Measurements from ENCODE around the gene ARHGAP19.

The ARHGAP19 gene

DNA sequence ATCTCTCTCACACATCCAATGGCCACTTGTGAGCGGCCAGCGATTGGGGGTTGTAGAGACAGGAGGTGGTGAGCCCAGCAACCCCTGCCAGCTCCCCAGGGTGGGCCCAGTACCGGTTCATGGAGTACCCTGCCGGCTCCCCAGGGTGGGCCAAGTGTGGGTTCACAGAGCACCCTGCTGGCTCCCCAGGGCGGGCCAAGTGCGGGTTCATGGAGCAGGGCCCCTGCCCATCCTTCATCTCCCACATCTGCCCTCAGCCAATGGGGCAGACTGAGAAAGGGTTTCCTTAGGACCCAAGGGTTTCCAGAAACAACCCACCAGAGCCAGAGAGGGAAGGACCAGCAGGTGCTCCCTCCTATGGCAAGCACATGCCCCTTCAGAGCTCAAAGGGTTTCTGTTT is 85.3 kb downstream of the ARHGAP19 start:
- ATAC-seq = peak; percentile 40
- H3K27ac Mint-ChIP-seq = no peak overlapping the region
- no peak overlapping the region for H3K4me3 Mint-ChIP-seq
- H3K4me1 Mint-ChIP-seq = no peaks in the 10 kb centered on the region
- no peaks in the 10 kb centered on the region for H3K9me3 Mint-ChIP-seq
- no peak for DNase-seq
- peaks cover 6% of the 10 kb centered on the region for H3K27me3 Mint-ChIP-seq

DNA sequence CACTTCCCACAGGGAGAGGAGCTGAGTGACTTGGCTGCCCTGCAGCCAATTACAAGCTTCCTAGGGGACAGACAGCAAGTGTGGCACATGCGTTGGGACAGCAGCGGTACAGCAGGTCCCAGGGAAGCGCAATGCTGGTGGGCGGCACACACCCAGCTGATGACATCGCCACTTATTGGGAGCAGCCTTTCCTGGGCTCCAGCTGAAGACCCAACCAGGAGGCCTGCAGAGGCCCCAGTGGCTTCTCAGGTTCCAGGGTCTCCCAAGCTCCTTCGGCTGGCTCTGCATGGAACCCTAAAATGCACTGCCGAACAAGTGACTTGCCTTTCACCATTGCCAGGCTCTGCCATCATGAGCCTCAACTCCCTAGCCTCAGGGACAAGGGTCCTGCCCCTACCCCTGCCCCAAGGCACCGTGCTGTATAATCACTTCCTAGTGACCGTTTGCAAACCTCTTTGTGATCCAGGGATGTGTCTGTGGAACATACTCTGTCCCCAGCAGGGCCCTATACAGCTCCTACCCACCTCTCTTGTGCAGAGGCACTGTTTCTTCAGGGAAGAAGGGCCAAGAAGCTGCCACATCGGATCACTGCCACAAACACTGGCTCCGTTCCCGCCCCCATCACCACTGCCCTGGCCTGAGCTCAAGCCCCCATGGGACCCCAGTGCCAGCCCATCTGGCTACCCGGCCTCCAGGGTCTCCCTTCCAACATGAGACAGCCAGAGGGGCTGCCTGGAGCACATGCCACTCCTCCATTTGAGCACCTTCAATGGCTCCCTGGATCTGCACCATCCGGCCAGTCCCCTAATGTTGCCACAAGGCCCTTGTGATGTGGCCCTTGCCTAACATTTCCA is 87.4 kb downstream of the ARHGAP19 start:
- ATAC-seq (no peak), DNase-seq (no peak)
- no peaks in the 10 kb centered on the region for H3K4me1 Mint-ChIP-seq
- H3K4me3 Mint-ChIP-seq = no peak overlapping the region
- H3K27ac Mint-ChIP-seq = no peak overlapping the region
- H3K27me3 Mint-ChIP-seq = peaks cover 6% of the 10 kb centered on the region
- no peaks in the 10 kb centered on the region for H3K9me3 Mint-ChIP-seq

DNA sequence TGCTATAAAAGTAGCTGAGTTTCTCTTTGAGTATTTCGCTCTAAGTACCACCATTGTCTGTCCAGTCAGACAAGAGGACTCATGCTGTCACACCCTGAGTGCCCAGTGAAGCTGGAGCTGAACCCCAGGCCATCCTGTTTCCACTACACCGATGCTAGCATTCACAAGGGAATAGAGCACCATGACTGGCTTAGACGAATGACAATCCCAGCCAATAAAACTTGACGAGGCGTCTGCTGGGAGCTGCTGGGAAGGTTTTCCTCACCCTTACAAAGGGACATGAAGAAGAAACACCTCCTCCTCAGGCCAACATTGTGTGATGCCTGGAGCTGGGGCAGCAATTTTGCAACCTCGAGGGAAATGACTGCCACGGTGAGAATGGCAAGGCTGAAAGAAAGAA is 89.2 kb downstream of the ARHGAP19 start:
- H3K27me3 Mint-ChIP-seq = peaks cover 14% of the 10 kb centered on the region
- DNase-seq = no peak
- H3K4me3 Mint-ChIP-seq = no peak overlapping the region
- H3K27ac Mint-ChIP-seq = no peak overlapping the region
- no peaks in the 10 kb centered on the region for H3K9me3 Mint-ChIP-seq
- no peak for ATAC-seq
- peaks cover 6% of the 10 kb centered on the region for H3K4me1 Mint-ChIP-seq

DNA sequence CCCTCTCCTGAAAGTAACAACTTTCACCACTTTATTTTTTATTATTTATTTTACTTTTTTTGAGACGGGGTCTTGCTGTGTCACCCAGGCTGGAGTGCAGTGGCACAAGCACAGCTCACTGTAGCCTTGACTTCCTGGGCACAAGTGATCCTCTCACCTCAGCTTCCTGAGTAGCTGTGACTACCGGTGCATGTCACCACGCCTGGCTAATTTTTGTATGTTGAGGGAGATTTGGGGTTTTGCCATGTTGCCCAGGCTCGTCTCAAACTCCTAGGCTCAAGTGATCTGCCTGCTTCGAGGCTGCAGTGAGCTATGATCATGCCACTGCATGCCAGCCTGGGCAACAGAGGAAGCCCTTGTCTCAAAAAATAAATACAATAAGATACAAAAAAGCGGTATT is 91.8 kb downstream of the ARHGAP19 start:
- Mint-ChIP-seq H3K9me3 (no peaks in the 10 kb centered on the region), H3K27ac (no peak overlapping the region), H3K4me1 (peaks cover 22% of the 10 kb centered on the region), H3K27me3 (peaks cover 19% of the 10 kb centered on the region), H3K4me3 (no peak overlapping the region)
- DNase-seq (no peak), ATAC-seq (no peak)

DNA sequence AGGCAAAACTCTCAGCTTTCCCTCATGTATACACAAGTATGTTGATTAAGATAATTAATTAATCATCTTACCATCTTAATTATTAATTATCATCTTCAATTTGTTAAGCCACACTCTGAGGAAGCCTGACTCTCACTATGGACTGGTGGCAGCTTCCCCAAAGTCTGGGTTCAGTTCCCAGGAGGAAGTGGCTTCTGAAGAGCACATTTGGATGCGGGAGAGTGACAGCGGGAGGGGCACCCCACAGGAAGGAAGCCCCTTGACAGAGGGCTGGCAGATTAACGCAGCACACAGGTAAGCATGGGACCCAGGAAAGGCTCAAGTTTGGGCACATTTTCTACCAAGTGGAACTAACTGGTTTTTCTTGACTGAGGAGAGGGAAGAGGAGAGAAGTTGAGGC is 93.3 kb downstream of the ARHGAP19 start:
- Mint-ChIP-seq H3K27ac (no peak overlapping the region), H3K27me3 (peaks cover 28% of the 10 kb centered on the region), H3K4me1 (peaks cover 25% of the 10 kb centered on the region), H3K9me3 (no peaks in the 10 kb centered on the region), H3K4me3 (no peak overlapping the region)
- no peak for DNase-seq
- ATAC-seq = no peak

DNA sequence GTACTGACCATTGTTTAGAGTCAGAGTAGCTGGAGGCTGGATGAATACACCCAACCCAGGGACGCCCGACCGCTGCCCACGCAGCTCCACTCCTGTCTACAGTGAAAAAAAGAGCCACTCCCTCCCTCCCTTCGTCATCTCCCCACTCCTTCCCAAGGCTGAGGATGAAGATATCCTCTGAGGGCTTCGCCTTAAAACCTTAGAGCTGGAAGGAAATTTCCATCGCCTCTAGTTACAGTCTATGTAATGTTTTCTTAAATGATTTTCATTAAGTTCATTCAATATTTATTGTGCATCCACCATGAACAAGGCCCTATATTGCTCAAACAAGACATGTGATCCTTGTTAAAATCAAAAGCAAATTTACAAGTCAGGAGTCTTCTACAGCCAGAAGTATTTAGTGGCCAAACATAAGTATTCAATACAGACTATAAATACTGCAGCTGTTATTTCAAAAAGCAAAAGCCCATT is 95.4 kb downstream of the ARHGAP19 start:
- DNase-seq (no peak), ATAC-seq (no peak)
- H3K9me3 Mint-ChIP-seq = no peaks in the 10 kb centered on the region
- H3K4me3 Mint-ChIP-seq = no peak overlapping the region
- H3K4me1 Mint-ChIP-seq = peaks cover 25% of the 10 kb centered on the region
- H3K27ac Mint-ChIP-seq = no peak overlapping the region
- H3K27me3 Mint-ChIP-seq = peaks cover 37% of the 10 kb centered on the region

DNA sequence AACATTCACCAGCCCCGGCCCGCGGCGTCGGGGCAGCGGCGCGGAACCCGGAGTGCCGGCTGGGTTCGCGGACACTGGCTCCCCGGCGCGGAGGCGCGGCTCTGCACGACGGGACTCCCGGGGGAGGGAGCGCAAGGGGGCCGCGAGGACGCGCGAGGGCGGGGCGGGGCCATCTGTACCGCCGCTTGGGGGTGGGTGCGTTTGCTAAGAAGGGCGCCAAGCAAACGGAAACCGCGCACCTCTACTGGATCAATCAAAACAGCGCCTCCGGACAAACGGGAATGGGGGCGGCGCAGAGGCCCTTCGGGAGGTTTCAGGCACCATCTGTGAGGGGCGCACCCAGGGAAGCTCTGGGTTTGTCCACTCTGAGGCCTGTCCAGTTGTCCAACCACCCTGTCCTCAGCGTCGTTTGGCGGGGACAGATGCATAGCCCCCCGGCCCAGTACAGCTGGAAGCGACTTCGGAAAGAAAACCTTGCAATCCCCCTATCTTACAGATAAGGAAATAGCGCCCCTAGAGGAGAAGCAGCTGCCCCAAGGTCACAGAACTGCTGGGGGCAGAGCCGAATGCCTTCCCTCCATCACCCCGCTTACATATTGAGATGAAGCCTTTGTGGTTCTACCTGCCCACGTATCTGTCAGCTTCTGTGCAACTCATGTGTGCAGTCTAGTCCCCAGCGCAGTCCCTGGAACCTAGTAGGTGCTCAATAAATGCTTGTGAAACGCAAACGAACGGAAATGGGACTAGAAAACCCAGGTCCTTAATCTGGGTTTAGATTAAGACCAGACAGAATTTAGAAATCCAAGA is 96.0 kb downstream of the ARHGAP19 start:
- peak; percentile 67 to 70 for DNase-seq
- H3K4me1 Mint-ChIP-seq = peaks cover 25% of the 10 kb centered on the region
- peak; percentile 96 for ATAC-seq

DNA sequence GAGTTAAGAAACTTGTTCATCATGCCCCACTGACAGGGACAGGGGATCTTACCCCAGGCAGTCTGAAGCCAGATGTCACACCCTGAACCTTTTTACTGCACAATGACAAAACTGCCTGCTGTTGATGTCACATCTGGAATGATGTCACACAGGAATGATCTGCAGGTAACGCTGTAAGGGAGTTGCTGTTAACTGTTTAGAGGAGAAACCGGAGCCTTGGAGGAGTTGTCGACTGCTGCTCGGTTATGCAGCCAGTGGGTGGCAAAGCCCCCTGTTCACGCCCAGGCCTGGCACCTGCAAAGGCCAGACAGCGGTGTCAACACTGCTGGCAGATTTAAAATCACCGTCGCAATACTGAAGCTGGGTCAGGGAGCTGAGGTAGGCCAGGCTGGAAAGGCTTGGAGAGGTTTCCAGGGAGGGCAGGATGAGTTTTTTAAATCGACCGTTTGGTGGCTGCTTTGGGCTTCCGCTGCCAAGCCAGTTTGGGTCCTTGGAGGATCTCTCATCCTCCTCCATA is 96.7 kb downstream of the ARHGAP19 start:
- H3K4me3 Mint-ChIP-seq = peak overlapping the region; percentile 74 to 81
- H3K27me3 Mint-ChIP-seq = peaks cover 44% of the 10 kb centered on the region
- DNase-seq = no peak
- peaks cover 25% of the 10 kb centered on the region for H3K4me1 Mint-ChIP-seq
- no peaks in the 10 kb centered on the region for H3K9me3 Mint-ChIP-seq
- H3K27ac Mint-ChIP-seq = no peak overlapping the region
- ATAC-seq = no peak

More for the DNA sequence above, 96.0 kb downstream of the ARHGAP19 start:
- Mint-ChIP-seq H3K27me3 (peaks cover 39% of the 10 kb centered on the region), H3K27ac (no peak overlapping the region), H3K4me3 (peak overlapping the region; percentile 74 to 81), H3K9me3 (no peaks in the 10 kb centered on the region)

DNA sequence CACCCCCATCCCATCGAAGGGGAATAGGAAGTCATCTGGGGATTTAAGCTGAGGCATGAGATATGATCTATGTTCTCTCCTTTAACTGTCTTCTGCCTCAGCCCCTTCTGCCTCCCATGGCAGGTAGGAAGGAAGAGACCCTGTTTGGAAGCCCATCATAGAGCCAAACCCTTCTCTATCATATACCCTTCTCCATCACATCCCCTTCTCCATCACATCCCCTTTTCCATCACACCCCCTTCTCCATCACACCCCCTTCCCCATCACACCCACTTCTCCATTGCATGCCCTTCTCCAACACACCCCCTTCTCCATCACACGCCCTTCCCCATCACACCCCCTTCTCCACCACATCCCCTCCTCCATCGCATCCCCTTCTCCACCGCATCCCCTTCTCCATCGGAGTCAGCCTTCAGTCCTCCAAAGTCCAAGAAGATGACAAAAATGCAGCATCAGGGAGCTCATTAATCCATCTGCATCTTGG is 99.4 kb downstream of the ARHGAP19 start:
- H3K9me3 Mint-ChIP-seq = no peaks in the 10 kb centered on the region
- peaks cover 18% of the 10 kb centered on the region for H3K4me1 Mint-ChIP-seq
- H3K4me3 Mint-ChIP-seq = no peak overlapping the region
- no peak overlapping the region for H3K27ac Mint-ChIP-seq
- DNase-seq = no peak
- H3K27me3 Mint-ChIP-seq = peaks cover 48% of the 10 kb centered on the region
- no peak for ATAC-seq

DNA sequence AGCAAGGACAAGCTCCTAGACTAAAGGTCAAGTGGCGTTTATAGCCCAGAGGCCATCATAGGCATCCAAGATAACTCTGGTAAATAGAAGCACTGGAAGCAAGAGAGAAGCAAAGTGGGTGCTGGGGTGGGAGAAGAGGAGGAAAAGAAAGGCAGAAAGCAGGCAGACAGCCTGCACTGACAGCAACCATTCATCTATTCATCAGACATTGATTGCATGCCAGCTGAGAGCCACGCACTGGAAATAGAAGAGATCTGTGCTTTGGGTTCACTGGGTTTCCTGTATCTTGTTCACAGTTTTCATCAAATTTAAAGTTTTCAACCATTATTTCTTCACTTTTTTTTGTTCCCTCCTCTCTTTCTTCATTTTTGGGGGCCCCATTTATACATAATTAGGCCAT is 102.0 kb downstream of the ARHGAP19 start:
- Mint-ChIP-seq H3K9me3 (no peaks in the 10 kb centered on the region), H3K4me3 (no peak overlapping the region), H3K27me3 (peaks cover 42% of the 10 kb centered on the region), H3K27ac (no peak overlapping the region), H3K4me1 (peaks cover 11% of the 10 kb centered on the region)
- DNase-seq (no peak), ATAC-seq (no peak)

DNA sequence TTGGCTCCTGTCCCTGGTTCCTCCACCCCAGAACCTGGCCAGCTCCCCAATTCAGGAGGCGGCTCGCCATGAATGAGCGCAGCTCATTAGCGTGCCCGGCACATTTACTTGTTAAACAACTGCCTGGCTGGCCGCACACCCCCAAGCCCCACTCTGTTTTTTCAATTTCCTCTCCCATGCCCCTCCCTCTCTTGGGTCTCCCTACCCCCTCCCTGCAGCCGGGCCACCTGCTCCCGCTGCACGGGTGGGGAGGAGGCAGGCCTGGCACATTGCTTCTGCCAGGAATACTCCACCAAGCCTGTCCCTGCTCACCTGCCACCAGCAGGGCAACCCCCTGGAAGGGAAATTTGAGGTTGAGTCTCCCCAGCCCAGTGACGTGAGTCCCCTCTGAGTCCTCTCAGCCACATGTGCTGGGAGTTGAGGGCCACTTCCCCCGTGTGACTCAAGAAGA is 104.2 kb downstream of the ARHGAP19 start:
- H3K4me1 Mint-ChIP-seq = peaks cover 17% of the 10 kb centered on the region
- H3K4me3 Mint-ChIP-seq = no peak overlapping the region
- ATAC-seq = no peak
- H3K27me3 Mint-ChIP-seq = peaks cover 31% of the 10 kb centered on the region
- H3K9me3 Mint-ChIP-seq = no peaks in the 10 kb centered on the region
- H3K27ac Mint-ChIP-seq = no peak overlapping the region
- no peak for DNase-seq

DNA sequence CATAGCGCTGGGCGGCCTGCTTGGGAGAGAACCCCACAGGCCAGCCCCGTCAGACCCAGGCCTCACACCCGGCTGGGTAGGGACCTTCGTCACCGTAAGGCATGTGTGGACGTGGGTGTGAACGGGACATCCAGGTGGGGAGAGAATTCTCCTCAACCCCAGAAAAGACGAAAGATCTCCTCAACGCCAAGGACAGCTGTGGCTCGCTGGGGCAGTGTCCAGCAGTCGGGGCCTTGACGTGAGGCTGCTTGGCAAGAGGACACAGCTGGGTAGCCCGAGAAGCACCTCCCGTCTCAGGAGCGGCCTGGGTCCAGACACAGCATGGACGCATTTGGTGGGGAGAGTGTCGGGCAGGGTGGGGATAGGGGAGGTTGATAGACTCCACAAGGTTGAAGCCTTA is 105.5 kb downstream of the ARHGAP19 start:
- Mint-ChIP-seq H3K4me3 (no peak overlapping the region), H3K27me3 (peaks cover 17% of the 10 kb centered on the region), H3K9me3 (no peaks in the 10 kb centered on the region), H3K27ac (no peak overlapping the region), H3K4me1 (peaks cover 17% of the 10 kb centered on the region)
- ATAC-seq = no peak
- DNase-seq = no peak

DNA sequence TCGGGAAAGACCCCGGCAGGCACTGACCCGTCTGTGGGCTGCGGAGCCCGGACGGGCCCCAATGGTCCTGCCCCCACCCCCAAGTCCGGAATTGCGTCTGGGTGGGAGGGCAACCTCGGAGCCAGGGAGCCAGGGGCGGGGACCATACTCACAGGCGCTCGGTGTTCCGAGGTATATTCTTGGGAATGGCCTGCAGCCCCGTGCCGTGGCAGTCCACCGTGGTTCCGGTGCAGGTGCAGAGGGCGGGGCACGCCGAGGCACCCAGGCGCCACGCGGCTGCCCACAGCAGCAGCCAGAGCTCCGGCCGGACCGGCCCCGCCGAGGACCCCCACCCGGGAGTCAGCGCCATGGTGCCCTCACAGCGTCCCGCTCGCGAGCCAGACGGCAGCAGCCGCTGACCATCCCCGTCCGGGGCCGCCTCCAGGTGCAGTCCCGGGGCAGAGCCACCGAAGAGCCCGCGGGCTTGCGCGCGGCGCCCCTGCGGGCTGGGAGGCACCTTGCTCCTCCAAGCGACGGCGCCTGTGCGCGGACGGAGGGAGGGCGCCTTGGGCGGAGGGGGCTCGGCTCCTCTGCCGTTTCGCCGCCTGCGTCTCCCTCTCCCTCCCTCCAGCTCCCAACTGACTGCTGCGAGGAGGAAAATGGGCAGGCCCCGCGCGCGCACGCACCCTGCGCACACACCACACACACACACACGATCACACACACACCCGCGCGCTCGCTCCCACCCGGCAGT is 106.9 kb downstream of the ARHGAP19 start, which contains the start of gene SLIT1:
SLIT1 (minus strand) TSS at position 634 of the 733 bp plus-strand sequence; CDS start at position 349, 285 bp downstream.
- Mint-ChIP-seq H3K9me3 (no peaks in the 10 kb centered on the region), H3K4me1 (peaks cover 17% of the 10 kb centered on the region), H3K27me3 (peaks cover 9% of the 10 kb centered on the region), H3K4me3 (peak within 1 kb of the TSS; percentile 67 to 75), H3K27ac (no peak within 1 kb of the TSS)
- ATAC-seq = peak; percentile 49
- DNase-seq = no peak

DNA sequence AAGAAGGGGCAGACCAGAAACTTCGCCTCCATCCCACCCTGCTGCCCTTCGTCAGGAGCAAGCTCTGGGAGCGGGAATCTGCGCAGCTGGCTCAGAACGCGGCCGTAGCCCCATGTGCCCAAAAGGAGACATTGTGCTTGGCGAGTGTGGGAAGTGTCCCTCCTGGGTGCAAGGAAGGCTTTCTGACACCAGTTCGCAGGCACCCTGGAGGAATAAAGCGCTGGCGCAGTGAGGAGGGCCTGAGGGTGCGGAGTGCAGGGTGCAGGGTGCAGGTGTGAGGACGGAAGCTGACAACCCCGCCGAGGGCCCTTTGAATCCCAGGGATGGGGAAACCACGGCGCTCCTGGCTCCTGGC is 107.5 kb downstream of the ARHGAP19 start:
- Mint-ChIP-seq H3K27ac (no peak overlapping the region), H3K4me1 (peaks cover 17% of the 10 kb centered on the region), H3K9me3 (no peaks in the 10 kb centered on the region), H3K27me3 (peaks cover 5% of the 10 kb centered on the region), H3K4me3 (peak overlapping the region; percentile 66 to 67)
- ATAC-seq (peak; percentile 5), DNase-seq (no peak)

DNA sequence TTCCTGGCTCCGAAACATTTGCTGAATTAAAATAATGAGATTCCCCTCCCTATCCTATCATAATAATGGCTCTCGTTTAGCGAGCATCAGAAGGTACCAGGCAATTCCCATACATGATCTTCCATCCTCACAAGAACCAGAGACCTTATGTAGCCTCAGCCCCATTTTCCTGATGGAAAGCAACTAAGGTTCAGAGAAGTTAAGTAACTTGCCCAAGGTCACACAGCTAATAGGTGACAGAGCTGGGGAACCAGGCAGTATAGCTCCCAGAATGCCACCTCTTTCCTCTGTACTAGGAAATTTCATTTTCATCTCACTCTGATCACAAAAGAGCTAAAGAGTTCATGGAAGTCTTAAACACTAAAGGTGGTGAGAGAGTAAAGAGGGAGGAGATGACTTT is 109.1 kb downstream of the ARHGAP19 start:
- H3K4me1 Mint-ChIP-seq = peaks cover 17% of the 10 kb centered on the region
- no peaks in the 10 kb centered on the region for H3K27me3 Mint-ChIP-seq
- no peaks in the 10 kb centered on the region for H3K9me3 Mint-ChIP-seq
- ATAC-seq (no peak), DNase-seq (no peak)
- H3K4me3 Mint-ChIP-seq = no peak overlapping the region
- no peak overlapping the region for H3K27ac Mint-ChIP-seq
